ENCODE measurements around the gene HEY2.

DNA sequence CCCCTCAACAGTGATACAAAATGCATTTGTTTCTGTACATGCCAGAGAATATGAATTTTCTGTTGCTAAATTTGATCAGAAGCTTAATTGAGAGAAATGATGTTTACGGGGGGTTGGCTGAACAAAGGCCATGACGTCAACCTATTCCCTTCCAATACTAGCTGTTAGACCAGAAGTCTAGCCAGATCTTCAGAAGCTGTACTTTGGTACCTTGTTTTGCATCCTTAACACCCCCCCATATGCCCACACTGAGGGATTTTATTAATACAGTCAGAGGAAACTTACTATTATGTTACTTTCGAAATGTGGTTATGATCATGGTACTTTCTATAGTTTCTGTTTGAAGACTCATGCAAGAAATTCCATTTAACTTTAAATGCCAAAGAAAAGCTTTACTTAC is 44.4 kb downstream of the HEY2 start:
- TF ChIP-seq POLR2A (IDR thresholded peaks at IDR 0.05; ENCODE audit: low read depth) (no peak), EP300 (IDR thresholded peaks at IDR 0.05) (no peak)
- TF ChIP-seq, protein P1, sequence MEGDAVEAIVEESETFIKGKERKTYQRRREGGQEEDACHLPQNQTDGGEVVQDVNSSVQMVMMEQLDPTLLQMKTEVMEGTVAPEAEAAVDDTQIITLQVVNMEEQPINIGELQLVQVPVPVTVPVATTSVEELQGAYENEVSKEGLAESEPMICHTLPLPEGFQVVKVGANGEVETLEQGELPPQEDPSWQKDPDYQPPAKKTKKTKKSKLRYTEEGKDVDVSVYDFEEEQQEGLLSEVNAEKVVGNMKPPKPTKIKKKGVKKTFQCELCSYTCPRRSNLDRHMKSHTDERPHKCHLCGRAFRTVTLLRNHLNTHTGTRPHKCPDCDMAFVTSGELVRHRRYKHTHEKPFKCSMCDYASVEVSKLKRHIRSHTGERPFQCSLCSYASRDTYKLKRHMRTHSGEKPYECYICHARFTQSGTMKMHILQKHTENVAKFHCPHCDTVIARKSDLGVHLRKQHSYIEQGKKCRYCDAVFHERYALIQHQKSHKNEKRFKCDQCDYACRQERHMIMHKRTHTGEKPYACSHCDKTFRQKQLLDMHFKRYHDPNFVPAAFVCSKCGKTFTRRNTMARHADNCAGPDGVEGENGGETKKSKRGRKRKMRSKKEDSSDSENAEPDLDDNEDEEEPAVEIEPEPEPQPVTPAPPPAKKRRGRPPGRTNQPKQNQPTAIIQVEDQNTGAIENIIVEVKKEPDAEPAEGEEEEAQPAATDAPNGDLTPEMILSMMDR (IDR thresholded peaks at IDR 0.05), result no peak
